ENCODE data around the gene PCBD2.

DNA sequence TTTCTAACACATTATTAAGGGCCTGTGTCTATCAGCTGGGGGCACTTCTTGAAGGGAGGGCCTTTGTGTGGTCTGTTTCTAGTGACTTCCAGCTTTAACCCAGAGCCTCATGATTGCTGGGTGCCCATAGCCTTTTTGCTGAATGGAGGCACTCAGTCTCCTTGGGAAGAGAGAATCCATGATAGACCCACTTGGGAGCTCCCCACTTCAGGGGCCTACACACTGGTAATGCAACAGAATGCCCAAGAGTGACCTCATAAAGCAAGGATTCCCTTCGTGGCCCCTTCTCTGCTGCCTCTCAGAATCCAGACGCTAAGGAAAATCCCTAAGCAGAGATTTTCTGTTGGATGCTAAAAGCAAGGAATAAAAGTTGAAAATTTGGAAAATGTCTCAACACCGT, 62.7 kb downstream of the PCBD2 start, which contains the start of gene CATSPER3:
- TF ChIP-seq SUZ12 (IDR thresholded peaks at IDR 0.05): no peak
- no peak for TF ChIP-seq ARNT (IDR thresholded peaks at IDR 0.05)
- no peak for TF ChIP-seq FOXA1 (IDR thresholded peaks at IDR 0.05)
- TF ChIP-seq ELF4 (IDR thresholded peaks at IDR 0.05): no peak
